H9 (cell line): ENCODE measurements around the gene METTL22. TPM values are rescaled to one million over a fixed set of nuclear protein-coding genes. Genes with fewer than 3 reads are reported as not detected.

ENCODE experiments used
- DNase-seq: peaks from one replicate; pipeline ENCODE4 v3.0.0-alpha.2; 2017
- H2AFZ ChIP-seq: one replicate; pipeline ENCODE4 v1.6.1; 2013; ENCODE audit warnings: mild to moderate bottlenecking, low read length, control low read depth, moderate library complexity
- H2AK5ac ChIP-seq: 2 replicates; pipeline ENCODE4 v1.6.1; 2013; ENCODE audit warnings: low read length, control low read depth, mixed read lengths; ENCODE audit not compliant: insufficient read length
- H2BK120ac ChIP-seq: one replicate; pipeline ENCODE4 v1.6.1; 2013; ENCODE audit warnings: low read depth, mild to moderate bottlenecking, low read length, control low read depth, inconsistent platforms; ENCODE audit not compliant: poor library complexity, severe bottlenecking
- H2BK12ac ChIP-seq: 2 replicates; pipeline ENCODE4 v1.6.1; 2013; ENCODE audit warnings: low read length, control low read depth, mixed read lengths, low read depth; ENCODE audit not compliant: insufficient read length
- H2BK15ac ChIP-seq: 2 replicates; pipeline ENCODE4 v1.6.1; 2013; ENCODE audit warnings: low read depth, low read length, control low read depth
- H2BK20ac ChIP-seq: one replicate; pipeline ENCODE4 v1.6.1; 2013; ENCODE audit warnings: low read depth, mild to moderate bottlenecking, low read length, control low read depth, inconsistent platforms; ENCODE audit not compliant: poor library complexity, severe bottlenecking
- H2BK5ac ChIP-seq: 2 replicates; pipeline ENCODE4 v1.6.1; 2013; ENCODE audit warnings: low read length, control low read depth, mixed read lengths; ENCODE audit not compliant: insufficient read length
- H3K14ac ChIP-seq: 2 replicates; pipeline ENCODE4 v1.6.1; 2013; ENCODE audit warnings: low read length, control low read depth; ENCODE audit not compliant: insufficient read depth
- H3K18ac ChIP-seq: 2 replicates; pipeline ENCODE4 v1.6.1; 2013; ENCODE audit warnings: low read depth, mild to moderate bottlenecking, mixed read lengths, low read length, control low read depth; ENCODE audit not compliant: insufficient read length
- H3K23ac ChIP-seq: 2 replicates; pipeline ENCODE4 v1.6.1; 2013; ENCODE audit warnings: low read length, control low read depth, mixed read lengths, low read depth; ENCODE audit not compliant: insufficient read length
- H3K23me2 ChIP-seq: 2 replicates; pipeline ENCODE4 v1.6.1; 2013; ENCODE audit warnings: low read depth, mild to moderate bottlenecking, mixed read lengths, low read length, control low read depth; ENCODE audit not compliant: insufficient read length, poor library complexity, severe bottlenecking
- H3K27ac ChIP-seq: 2 replicates; pipeline ENCODE4 v1.5.1; 2013; ENCODE audit warnings: low read length, control low read depth, mixed read lengths, low read depth; ENCODE audit not compliant: insufficient read length
- H3K27me3 ChIP-seq: 2 replicates; pipeline ENCODE4 v1.6.1; 2013; ENCODE audit warnings: low read length, control low read depth, inconsistent platforms; ENCODE audit not compliant: insufficient read depth
- H3K4ac ChIP-seq: 2 replicates; pipeline ENCODE4 v1.6.1; 2013; ENCODE audit warnings: low read depth, mild to moderate bottlenecking, control low read depth, inconsistent platforms, low read length, moderate library complexity
- H3K4me1 ChIP-seq: 2 replicates; pipeline ENCODE4 v1.6.1; 2013; ENCODE audit warnings: low read length, control low read depth, inconsistent platforms; ENCODE audit not compliant: insufficient read depth
- H3K4me2 ChIP-seq: 2 replicates; pipeline ENCODE4 v1.6.1; 2013; ENCODE audit warnings: low read length, control low read depth, mixed read lengths; ENCODE audit not compliant: insufficient read length, insufficient read depth
- H3K56ac ChIP-seq: 2 replicates; pipeline ENCODE4 v1.6.1; 2013; ENCODE audit warnings: low read depth, mild to moderate bottlenecking, mixed read lengths, low read length, control low read depth; ENCODE audit not compliant: insufficient read length
- H3K79me1 ChIP-seq: 2 replicates; pipeline ENCODE4 v1.6.1; 2013; ENCODE audit warnings: low read depth, mild to moderate bottlenecking, moderate library complexity, low read length, control low read depth, inconsistent platforms; ENCODE audit not compliant: insufficient read depth, poor library complexity, severe bottlenecking
- H3K79me2 ChIP-seq: 2 replicates; pipeline ENCODE4 v1.6.1; 2013; ENCODE audit warnings: low read length, control low read depth, inconsistent platforms; ENCODE audit not compliant: insufficient read depth
- H3K9ac ChIP-seq: 2 replicates; pipeline ENCODE4 v1.6.1; 2013; ENCODE audit warnings: low read length, control low read depth, mixed read lengths; ENCODE audit not compliant: insufficient read length; ENCODE audit errors: extremely low read depth
- H3K9me3 ChIP-seq: one replicate; pipeline ENCODE4 v1.6.1; 2013; ENCODE audit warnings: low read depth, low read length, inconsistent platforms; ENCODE audit not compliant: control insufficient read depth
- H3T11ph ChIP-seq: one replicate; pipeline ENCODE4 v1.6.1; 2013; ENCODE audit warnings: mild to moderate bottlenecking, low read length, control low read depth, inconsistent platforms
- H4K20me1 ChIP-seq: one replicate; pipeline ENCODE4 v1.6.1; 2013; ENCODE audit not compliant: control insufficient read depth, insufficient read length, insufficient read depth
- H4K5ac ChIP-seq: 2 replicates; pipeline ENCODE4 v1.6.1; 2013; ENCODE audit warnings: low read depth, mild to moderate bottlenecking, mixed read lengths, low read length, control low read depth; ENCODE audit not compliant: insufficient read length
- H4K8ac ChIP-seq: replicated peaks from 2 replicates; pipeline ENCODE4 v1.6.1; 2013; ENCODE audit warnings: low read length, control low read depth, mixed read lengths, low read depth; ENCODE audit not compliant: insufficient read length
- H4K91ac ChIP-seq: 2 replicates; pipeline ENCODE4 v1.6.1; 2013; ENCODE audit warnings: low read depth, mild to moderate bottlenecking, moderate library complexity, mixed read lengths, low read length, control low read depth; ENCODE audit not compliant: insufficient read length
- H3K27ac Mint-ChIP-seq, 3 experiments: 2 replicates in 2 of 3; 3 replicates in 1 of 3; pipeline ENCODE4 v1.8.0; 2020 to 2021; ENCODE audit warnings: mixed read lengths in 3 of 3, mild to moderate bottlenecking in 1 of 3, moderate library complexity in 1 of 3
- H3K27me3 Mint-ChIP-seq: 2 replicates; pipeline ENCODE4 v1.8.0; 2021; ENCODE audit warnings: low read depth, mild to moderate bottlenecking, moderate library complexity, mixed read lengths
- H3K36me3 Mint-ChIP-seq, 3 experiments: 2 replicates in 2 of 3; 3 replicates in 1 of 3; pipeline ENCODE4 v1.8.0; 2020 to 2021; ENCODE audit warnings: low read depth in 3 of 3, mixed read lengths in 3 of 3; ENCODE audit not compliant: insufficient read depth in 1 of 3
- H3K4me1 Mint-ChIP-seq, 2 experiments: 2 replicates each; pipeline ENCODE4 v1.8.0; 2020; ENCODE audit warnings: mixed read lengths in 2 of 2
- H3K4me3 Mint-ChIP-seq, 2 experiments: 2 replicates in 1 of 2; 3 replicates in 1 of 2; pipeline ENCODE4 v1.8.0; 2020 to 2021; ENCODE audit warnings: mild to moderate bottlenecking in 2 of 2, mixed read lengths in 2 of 2, moderate library complexity in 1 of 2
- H3K9me3 Mint-ChIP-seq, 2 experiments: 2 replicates in 1 of 2; 3 replicates in 1 of 2; pipeline ENCODE4 v1.8.0; 2020; ENCODE audit warnings: mild to moderate bottlenecking in 2 of 2, mixed read lengths in 2 of 2, moderate library complexity in 1 of 2
- CTCF ChIP-seq: fragments of 200-600 bp; sonication (generic); conservative IDR thresholded peaks from 3 replicates; pipeline ENCODE4 v1.8.0; 2021; ENCODE audit warnings: antibody characterized with exemption, mild to moderate bottlenecking
- WGBS: extraction: QIAGEN DNeasy Blood & Tissue Kit; methylation state at CpG from one replicate; pipeline ENCODE4 v1.1.7; 2013; ENCODE audit warnings: missing lambda C conversion rate, low lambda C conversion rate, mixed read lengths; ENCODE audit not compliant: insufficient read length; ENCODE audit errors: extremely low coverage; 5-methylcytosine and 5-hydroxymethylcytosine counted together
- total RNA-seq: library from RNA; stranded (reverse); gene quantifications from 2 replicates; pipeline ENCODE4 v1.2.1, GENCODE V29; 2021

Gene METTL22
- total RNA-seq, 1 experiment from 2014 or later = 51.9 TPM

- Histone ChIP-seq H2BK5ac (no peak overlapping the region), H2BK20ac (no peak overlapping the region), H3K27me3 (no peaks in the 10 kb centered on the region; the same call in 1 of the 2 replicates), H3T11ph (no peak overlapping the region), H3K79me2 (no peaks in the 10 kb centered on the region), H3K18ac (no peak overlapping the region), H2BK12ac (no peak overlapping the region), H3K14ac (no peak overlapping the region), H2BK15ac (no peak overlapping the region), H3K9ac (no peak overlapping the region), H3K27ac (no peak overlapping the region), H3K4ac (no peak overlapping the region), H2AFZ (no peak overlapping the region), H3K4me1 (no peaks in the 10 kb centered on the region), H2AK5ac (no peak overlapping the region), H3K23ac (no peak overlapping the region), H3K23me2 (peaks cover 5% of the 10 kb centered on the region), H3K9me3 (no peaks in the 10 kb centered on the region), H3K79me1 (no peaks in the 10 kb centered on the region), H4K20me1 (no peaks in the 10 kb centered on the region), H4K5ac (no peak overlapping the region), H3K56ac (no peak overlapping the region), H2BK120ac (no peak overlapping the region), H4K91ac (no peak overlapping the region), H4K8ac (no peak overlapping the region), H3K4me2 (peak overlapping the region; percentile 52)
- DNase-seq = no peak
- Mint-ChIP-seq H3K4me3 (peak overlapping the region; percentile 76 to 83), H3K27me3 (peaks cover 34% of the 10 kb centered on the region), H3K4me1 (peaks cover 9 to 12% of the 10 kb centered on the region in 2 experiments), H3K9me3 (no peaks in the 10 kb centered on the region), H3K36me3 (no peaks in the 10 kb centered on the region), H3K27ac (no peak overlapping the region)
- WGBS = no CpG with 5 or more reads among the region's 24 CpGs
- TF ChIP-seq CTCF = no peak
These were observed 52.3 kb downstream of the METTL22 start for GRCh38 chr16:8673611-8674412.
